ENCODE results near the gene ANKRD50. TPM values are rescaled to one million over a fixed set of nuclear protein-coding genes. Genes with fewer than 3 reads are reported as not detected.
A peak's percentile ranks its signal among the peaks of the same experiment; 100 is the strongest.

ANKRD50 gene
- total and polyA plus RNA-seq, 9 of the 15 experiments (the other 6 are each of a cell fraction or from before 2014, with no cell fraction given), result 2.0 to 8.0 (median 6.2) TPM

DNA sequence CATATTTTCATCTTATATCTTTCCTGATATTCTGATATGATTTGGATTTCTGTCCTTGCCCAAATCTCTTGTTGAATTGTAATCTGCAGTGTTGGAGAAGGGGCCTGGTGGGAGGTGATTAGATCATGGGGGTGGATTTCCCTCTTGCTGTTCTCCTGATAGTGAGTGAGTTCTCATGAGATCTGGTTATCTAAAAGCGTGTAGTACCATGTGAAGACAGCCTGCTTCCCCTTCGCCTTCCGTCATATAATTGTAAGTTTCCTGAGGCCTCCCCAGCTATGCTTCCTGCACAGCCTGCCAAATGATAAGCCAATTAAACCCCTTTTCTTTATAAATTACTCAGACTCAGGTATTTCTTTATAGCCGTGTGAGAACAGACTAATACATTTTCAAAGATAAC, 77.2 kb downstream of the ANKRD50 start:
- Histone ChIP-seq H3K27me3 (ENCODE audit: control insufficient read depth in 2 of 2, insufficient read depth in 2 of 2, low read length in 2 of 2) (no peaks in the 10 kb centered on the region), H3K4me3 (no peak overlapping the region), H3K9me3 (replicated peaks; ENCODE audit: control insufficient read depth, insufficient read depth, low read depth, low read length) (no peaks in the 10 kb centered on the region; the same call in 1 of the 2 replicates), H4K20me1 (replicated peaks; ENCODE audit: control insufficient read depth, insufficient read depth, low read length) (no peaks in the 10 kb centered on the region), H3K27ac (ENCODE audit: extremely low read depth, low read depth, low read length) (no peak overlapping the region), H3K4me1 (replicated peaks in 1 of 2; ENCODE audit: control insufficient read depth in 2 of 2, insufficient read depth in 2 of 2, low read length in 2 of 2) (peaks cover 0 to 6% of the 10 kb centered on the region in 2 experiments; a peak in 2 of 5 replicates), H3K4me2 (ENCODE audit: insufficient read depth, low read length) (no peak overlapping the region), H3K79me2 (ENCODE audit: control insufficient read depth, insufficient read depth, low read length) (no peaks in the 10 kb centered on the region), H2AFZ (ENCODE audit: low read depth, low read length) (no peak overlapping the region), H3K9ac (ENCODE audit: insufficient read depth in 1 of 2, low read depth in 2 of 2, low read length in 2 of 2) (no peak overlapping the region), H3K36me3 (ENCODE audit: control insufficient read depth, insufficient read depth, low read length) (no peaks in the 10 kb centered on the region), H3K9me1 (ENCODE audit: control insufficient read depth, insufficient read depth, low read length) (no peaks in the 10 kb centered on the region)
- in situ Hi-C loops (cut with MboI) (no loop called here), intact Hi-C loops (cut with micrococcal nuclease) (no loop called here)
- DNase-seq (ENCODE audit: extremely low read depth in 1 of 4, low spot score in 3 of 4) (no peak), FAIRE-seq (no peak), ATAC-seq (no peak)
- CTCF ChIA-PET (ENCODE audit: low intra/inter-chr PET ratio), result no interaction called here
- no peak for TF ChIP-seq CSDE1 (IDR thresholded peaks at IDR 0.05)
- peak; percentile 57; the same call in 1 of the 2 replicates for TF ChIP-seq CBFA2T3 (IDR thresholded peaks at IDR 0.05)
- TF ChIP-seq E2F3 (CRISPR knock-in tag; IDR thresholded peaks at IDR 0.05), result no peak
- TF ChIP-seq MTA3 (IDR thresholded peaks at IDR 0.05; ENCODE audit: borderline replicate concordance), result no peak
- 0 out of 2 replicates have a peak, but pooled peaks have one; percentile 15 for TF ChIP-seq ARID1B (IDR thresholded peaks at IDR 0.05)
- TF ChIP-seq CBFA2T2 (conservative IDR thresholded peaks at IDR 0.05), result peak; percentile 46; the same call in 1 of the 2 replicates
- TF ChIP-seq KDM5B (IDR thresholded peaks at IDR 0.05; ENCODE audit: insufficient replicate concordance, low read depth, low read length), result no peak
- no peak for TF ChIP-seq TCF3 (CRISPR knock-in tag; IDR thresholded peaks at IDR 0.05)
- no peak for TF ChIP-seq NBN (IDR thresholded peaks at IDR 0.05; ENCODE audit: low read depth)
- no TSS peak for BruUV-seq (replicated peaks)
- POLR2A ChIA-PET, result no interaction called here
- 7% methylated on average over 4 of the region's 4 CpGs for WGBS (ENCODE audit: insufficient coverage, low coverage, missing lambda C conversion rate)
